Natural killer cell treated with Interleukin-12 subunit alpha and Interleukin-12 subunit beta and Interleukin-15 and Interleukin-18, amount 100 ng/mL, for 72 hours (primary cell): ENCODE measurements around the gene NUP205. TPM values are rescaled to one million over a fixed set of nuclear protein-coding genes. Genes with fewer than 3 reads are reported as not detected.

Source experiments
- ATAC-seq, 2 donors: fragments of 150-1000 bp; cut with Tn5 transposase in 1 of 2; sonication (Bioruptor Pico), chemical (Tn5 transposase) in 1 of 2; 2 replicates each; pipeline ENCODE4 v1.10.0; 2021
- DNase-seq: peaks from one replicate; pipeline ENCODE4 v3.0.0; 2022; ENCODE audit warnings: low spot score
- H3K27ac Mint-ChIP-seq, 2 donors: 1 replicate in 1 of 2; 2 replicates in 1 of 2; pipeline ENCODE4 v1.8.0; 2022; ENCODE audit warnings: mixed read lengths in 2 of 2, mild to moderate bottlenecking in 1 of 2, moderate library complexity in 1 of 2
- H3K27me3 Mint-ChIP-seq, 2 donors: 1 replicate in 1 of 2; 2 replicates in 1 of 2; pipeline ENCODE4 v1.8.0; 2022; ENCODE audit warnings: mixed read lengths in 2 of 2
- H3K36me3 Mint-ChIP-seq: one replicate; pipeline ENCODE4 v1.8.0; 2022; ENCODE audit warnings: mixed read lengths
- H3K4me1 Mint-ChIP-seq, 2 donors: 1 replicate in 1 of 2; 2 replicates in 1 of 2; pipeline ENCODE4 v1.8.0; 2022; ENCODE audit warnings: low read depth in 2 of 2, mixed read lengths in 2 of 2, mild to moderate bottlenecking in 1 of 2
- H3K4me3 Mint-ChIP-seq: one replicate; pipeline ENCODE4 v1.8.0; 2022; ENCODE audit warnings: mixed read lengths
- H3K9me3 Mint-ChIP-seq: 2 replicates; pipeline ENCODE4 v1.8.0; 2022; ENCODE audit warnings: mixed read lengths
- total RNA-seq, 2 donors: library from RNA; stranded (reverse); gene quantifications; one replicate each; pipeline ENCODE4 v1.2.3, GENCODE V29; 2022

The NUP205 gene
- total RNA-seq, 2 donors from 2014 or later: 83.5 to 122 TPM

GRCh38 chr7:135522509-135522908 is 35.2 kb upstream of the NUP205 start:
- Mint-ChIP-seq H3K27me3 (no peaks in the 10 kb centered on the region), H3K9me3 (no peaks in the 10 kb centered on the region), H3K4me3 (no peak overlapping the region), H3K36me3 (no peaks in the 10 kb centered on the region), H3K27ac (no peak overlapping the region), H3K4me1 (no peaks in the 10 kb centered on the region)
- ATAC-seq: no peak
- DNase-seq: no peak

GRCh38 chr7:135523146-135523545 is 34.6 kb upstream of the NUP205 start:
- ATAC-seq (no peak), DNase-seq (no peak)
- no peaks in the 10 kb centered on the region for H3K36me3 Mint-ChIP-seq
- H3K9me3 Mint-ChIP-seq: no peaks in the 10 kb centered on the region
- no peak overlapping the region for H3K4me3 Mint-ChIP-seq
- H3K27ac Mint-ChIP-seq: no peak overlapping the region
- peaks cover 0 to under 1% of the 10 kb centered on the region in 2 donors for H3K27me3 Mint-ChIP-seq
- H3K4me1 Mint-ChIP-seq: no peaks in the 10 kb centered on the region

DNA sequence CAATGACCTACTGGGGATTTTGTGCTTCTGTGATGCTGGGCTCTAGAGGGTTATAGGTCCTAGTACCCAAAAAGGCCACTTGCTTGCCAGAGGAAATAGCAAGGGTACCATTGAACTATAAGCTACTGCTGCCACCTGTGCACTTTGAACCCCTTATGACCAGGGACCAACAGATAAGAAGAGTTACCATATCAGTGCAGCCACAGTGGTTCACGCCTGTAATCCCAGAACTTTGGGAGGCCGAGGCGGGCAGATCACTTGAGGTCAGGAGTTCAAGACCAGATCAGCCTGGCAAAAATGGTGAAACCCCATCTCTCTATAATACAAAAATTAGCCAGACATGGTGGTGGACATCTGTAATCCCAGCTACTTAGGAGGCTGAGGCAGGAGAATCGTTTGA is 32.3 kb upstream of the NUP205 start:
- peaks cover 7% of the 10 kb centered on the region in 2 donors for H3K27me3 Mint-ChIP-seq
- H3K4me3 Mint-ChIP-seq: no peak overlapping the region
- ATAC-seq: no peak
- no peaks in the 10 kb centered on the region for H3K9me3 Mint-ChIP-seq
- H3K36me3 Mint-ChIP-seq: no peaks in the 10 kb centered on the region
- no peak for DNase-seq
- H3K27ac Mint-ChIP-seq: no peak overlapping the region
- H3K4me1 Mint-ChIP-seq: no peaks in the 10 kb centered on the region

GRCh38 chr7:135527025-135527424 is 30.7 kb upstream of the NUP205 start:
- ATAC-seq (no peak), DNase-seq (no peak)
- Mint-ChIP-seq H3K4me1 (no peaks in the 10 kb centered on the region), H3K36me3 (no peaks in the 10 kb centered on the region), H3K27ac (no peak overlapping the region), H3K27me3 (peaks cover 7 to 14% of the 10 kb centered on the region in 2 donors), H3K4me3 (no peak overlapping the region), H3K9me3 (no peaks in the 10 kb centered on the region)

GRCh38 chr7:135536150-135536549 is 21.6 kb upstream of the NUP205 start:
- peak in 1 of 2 donors; percentile 53 for ATAC-seq
- Mint-ChIP-seq H3K4me3 (no peak overlapping the region), H3K27me3 (peaks cover 6 to 31% of the 10 kb centered on the region in 2 donors), H3K9me3 (no peaks in the 10 kb centered on the region), H3K36me3 (no peaks in the 10 kb centered on the region), H3K27ac (no peak overlapping the region), H3K4me1 (peaks cover 0 to 4% of the 10 kb centered on the region in 2 donors)
- no peak for DNase-seq

DNA sequence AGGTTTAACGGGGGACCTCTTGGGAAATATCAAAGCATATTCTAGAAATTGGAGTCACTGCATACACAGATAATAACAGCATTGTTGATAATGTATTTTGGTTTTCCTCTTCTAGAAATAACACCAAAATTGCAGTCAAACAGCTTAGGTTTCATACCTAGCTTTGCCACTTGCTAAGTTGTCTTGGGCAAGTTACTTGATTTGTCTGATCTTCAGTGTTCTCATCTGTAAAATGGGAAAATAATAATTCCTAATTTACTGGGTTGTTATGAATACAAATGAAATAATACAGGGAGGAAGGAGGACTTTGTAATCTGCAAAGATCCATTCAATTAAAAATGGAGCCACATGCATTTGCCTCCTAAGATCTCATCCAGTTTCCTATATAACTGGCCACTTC is 20.3 kb upstream of the NUP205 start:
- no peak overlapping the region for H3K4me3 Mint-ChIP-seq
- H3K9me3 Mint-ChIP-seq: no peaks in the 10 kb centered on the region
- H3K4me1 Mint-ChIP-seq: peaks cover 0 to 4% of the 10 kb centered on the region in 2 donors
- no peaks in the 10 kb centered on the region for H3K36me3 Mint-ChIP-seq
- DNase-seq: no peak
- H3K27ac Mint-ChIP-seq: no peak overlapping the region
- ATAC-seq: no peak
- peaks cover 6 to 25% of the 10 kb centered on the region in 2 donors for H3K27me3 Mint-ChIP-seq

DNA sequence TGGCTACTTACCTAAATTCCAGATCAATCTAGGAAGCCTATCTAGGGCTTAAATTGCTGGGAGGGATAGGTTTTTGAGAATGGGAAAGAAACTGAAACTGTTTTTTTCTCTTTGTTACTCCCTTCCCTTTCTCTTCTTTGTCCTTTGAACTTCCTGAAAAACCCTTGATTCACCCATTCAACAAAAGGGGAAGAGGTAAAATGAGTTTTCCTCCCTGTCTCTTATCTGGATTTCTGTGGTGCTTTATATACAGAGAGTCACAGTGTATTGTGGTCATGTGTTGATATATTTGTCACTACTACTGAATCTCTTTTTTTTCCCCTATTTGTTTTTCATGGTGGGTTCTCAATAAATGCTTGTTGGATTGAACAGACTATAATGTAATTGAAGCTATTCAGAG is 19.8 kb upstream of the NUP205 start:
- DNase-seq: no peak
- H3K9me3 Mint-ChIP-seq: no peaks in the 10 kb centered on the region
- peaks cover 6 to 25% of the 10 kb centered on the region in 2 donors for H3K27me3 Mint-ChIP-seq
- no peaks in the 10 kb centered on the region for H3K36me3 Mint-ChIP-seq
- H3K4me1 Mint-ChIP-seq: peaks cover 0 to 4% of the 10 kb centered on the region in 2 donors
- H3K4me3 Mint-ChIP-seq: no peak overlapping the region
- no peak overlapping the region for H3K27ac Mint-ChIP-seq
- ATAC-seq: no peak

- Mint-ChIP-seq H3K27ac (no peak overlapping the region), H3K27me3 (peaks cover 6 to 25% of the 10 kb centered on the region in 2 donors), H3K9me3 (no peaks in the 10 kb centered on the region)
These were observed 19.3 kb upstream of the NUP205 start for GRCh38 chr7:135538376-135538775.

GRCh38 chr7:135539629-135540028 is 18.1 kb upstream of the NUP205 start:
- Mint-ChIP-seq H3K4me3 (no peak overlapping the region), H3K27me3 (peaks cover 6 to 25% of the 10 kb centered on the region in 2 donors), H3K36me3 (no peaks in the 10 kb centered on the region), H3K4me1 (peaks cover 0 to 4% of the 10 kb centered on the region in 2 donors), H3K27ac (no peak overlapping the region), H3K9me3 (no peaks in the 10 kb centered on the region)
- no peak for DNase-seq
- no peak for ATAC-seq

More at GRCh38 chr7:135538376-135538775, 19.3 kb upstream of the NUP205 start:
- ATAC-seq (no peak), DNase-seq (no peak)
- Mint-ChIP-seq H3K4me1 (peaks cover 0 to 4% of the 10 kb centered on the region in 2 donors), H3K36me3 (no peaks in the 10 kb centered on the region), H3K4me3 (no peak overlapping the region)

DNA sequence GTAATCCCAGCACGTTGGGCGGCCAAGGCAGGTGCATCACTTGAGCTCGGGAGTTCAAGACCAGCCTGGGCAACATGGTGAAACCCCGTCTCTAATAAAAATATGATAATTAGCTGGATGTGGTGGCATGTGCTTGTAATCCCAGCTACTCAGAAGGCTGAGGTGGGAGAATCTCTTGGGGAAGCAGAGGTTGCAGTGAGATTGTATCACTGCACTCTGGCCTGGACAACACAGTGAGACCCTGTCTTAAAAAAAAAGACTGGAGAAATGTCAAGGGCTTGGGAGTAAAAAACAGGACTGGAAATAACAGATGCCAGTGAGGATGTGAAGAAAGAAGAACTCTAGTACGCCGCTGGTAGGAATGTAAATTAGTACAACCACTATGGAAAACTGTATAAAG is 16.7 kb upstream of the NUP205 start:
- Mint-ChIP-seq H3K27ac (no peak overlapping the region), H3K4me3 (no peak overlapping the region), H3K4me1 (peaks cover 0 to 3% of the 10 kb centered on the region in 2 donors), H3K27me3 (peaks cover 6 to 25% of the 10 kb centered on the region in 2 donors), H3K36me3 (no peaks in the 10 kb centered on the region), H3K9me3 (no peaks in the 10 kb centered on the region)
- DNase-seq: no peak
- no peak for ATAC-seq

- Mint-ChIP-seq H3K4me3 (no peak overlapping the region), H3K9me3 (no peaks in the 10 kb centered on the region), H3K4me1 (no peaks in the 10 kb centered on the region), H3K27me3 (peaks cover 15 to 22% of the 10 kb centered on the region in 2 donors), H3K27ac (no peak overlapping the region), H3K36me3 (no peaks in the 10 kb centered on the region)
- DNase-seq: no peak
- no peak for ATAC-seq
These were observed 7.5 kb upstream of the NUP205 start for GRCh38 chr7:135550196-135550595.

DNA sequence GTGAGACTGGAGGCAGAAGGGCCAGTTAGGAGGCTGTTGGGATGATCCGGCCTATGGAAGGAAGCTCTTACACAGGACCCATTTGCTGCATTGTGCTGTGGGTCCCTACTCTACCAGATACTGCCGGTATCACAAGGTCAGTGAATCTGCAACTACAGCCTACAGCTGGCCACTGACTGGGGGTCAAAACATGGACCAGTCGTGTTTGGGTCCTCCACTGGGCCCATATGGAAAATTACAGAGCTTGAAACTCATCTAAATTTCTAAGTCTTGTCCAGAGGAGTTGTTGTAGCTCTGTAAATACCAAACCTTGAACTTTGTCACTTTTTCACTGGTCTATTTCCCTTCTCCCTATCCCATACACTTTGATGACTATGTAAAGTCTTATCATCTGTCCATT is 5.6 kb upstream of the NUP205 start:
- DNase-seq: no peak
- Mint-ChIP-seq H3K9me3 (no peaks in the 10 kb centered on the region), H3K36me3 (no peaks in the 10 kb centered on the region), H3K27me3 (peaks cover 15 to 27% of the 10 kb centered on the region in 2 donors), H3K4me3 (no peak overlapping the region), H3K27ac (no peak overlapping the region), H3K4me1 (no peaks in the 10 kb centered on the region)
- no peak for ATAC-seq

GRCh38 chr7:135553346-135553745 is 4.4 kb upstream of the NUP205 start:
- H3K36me3 Mint-ChIP-seq: no peaks in the 10 kb centered on the region
- no peak overlapping the region for H3K4me3 Mint-ChIP-seq
- no peaks in the 10 kb centered on the region for H3K4me1 Mint-ChIP-seq
- H3K27me3 Mint-ChIP-seq: peaks cover 8 to 18% of the 10 kb centered on the region in 2 donors
- H3K27ac Mint-ChIP-seq: no peak overlapping the region
- no peak for ATAC-seq
- no peak for DNase-seq
- H3K9me3 Mint-ChIP-seq: no peaks in the 10 kb centered on the region

DNA sequence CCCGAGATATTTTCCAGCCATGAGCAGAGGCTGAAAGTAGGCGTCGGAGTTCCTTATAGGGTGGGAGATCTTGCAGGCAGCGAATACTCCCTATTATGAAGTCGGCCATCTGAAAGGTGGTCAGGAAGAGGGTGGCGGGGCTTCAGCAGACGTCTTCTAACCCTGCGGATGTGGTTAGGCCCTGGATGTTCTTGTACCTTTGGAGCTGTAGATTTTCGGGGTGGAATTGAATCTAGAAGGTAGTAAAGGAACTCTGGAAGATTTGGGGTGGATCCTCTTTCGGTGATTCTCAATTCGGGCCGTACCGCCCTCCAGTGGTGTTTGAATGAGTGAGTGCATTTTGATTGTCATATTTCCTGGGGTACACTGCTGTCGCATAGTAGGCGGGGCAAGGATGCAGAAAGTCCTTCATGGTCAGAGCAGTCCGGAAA is 635 bp downstream of the NUP205 start:
- no peak overlapping the region for H3K27ac Mint-ChIP-seq
- ATAC-seq (peak; percentile 74 to 79), DNase-seq (peak; percentile 65)
- no peaks in the 10 kb centered on the region for H3K36me3 Mint-ChIP-seq
- H3K9me3 Mint-ChIP-seq: no peaks in the 10 kb centered on the region
- no peak overlapping the region for H3K4me3 Mint-ChIP-seq
- peaks cover 5 to 15% of the 10 kb centered on the region in 2 donors for H3K27me3 Mint-ChIP-seq
- peaks cover 13 to 18% of the 10 kb centered on the region in 2 donors for H3K4me1 Mint-ChIP-seq

DNA sequence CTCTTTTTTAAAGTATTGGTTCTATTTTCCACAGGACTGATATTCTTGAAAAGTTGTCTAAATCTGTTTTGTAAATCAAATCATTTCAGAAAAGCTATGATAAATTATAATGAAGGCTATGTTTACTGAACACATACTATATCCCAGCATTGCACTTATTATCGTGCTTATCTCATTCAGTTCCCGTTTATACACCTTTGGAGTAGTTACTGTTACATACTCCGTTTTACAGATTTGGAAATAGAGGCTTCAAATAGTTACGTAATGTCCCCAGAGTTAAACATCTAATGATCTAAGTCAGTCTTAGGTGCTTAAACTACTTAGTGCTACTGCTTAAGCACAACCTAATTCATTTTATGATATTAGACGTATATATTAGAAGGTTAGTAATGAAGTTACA is 1.2 kb downstream of the NUP205 start:
- no peak for ATAC-seq
- H3K9me3 Mint-ChIP-seq: no peaks in the 10 kb centered on the region

More for the DNA sequence above, 1.2 kb downstream of the NUP205 start:
- Mint-ChIP-seq H3K36me3 (no peaks in the 10 kb centered on the region), H3K4me3 (no peak overlapping the region), H3K27ac (no peak overlapping the region), H3K4me1 (peaks cover 13 to 18% of the 10 kb centered on the region in 2 donors), H3K27me3 (peaks cover 5 to 10% of the 10 kb centered on the region in 2 donors)
- DNase-seq: no peak
